HCT116 (cell line): Measurements from ENCODE around the gene TXNDC15.

Experiments
- CEBPB ChIP-seq: IDR thresholded peaks from 2 replicates; pipeline ENCODE4 v1.6.1; 2012; ENCODE audit warnings: low read depth
- EZH2 ChIP-seq: fragments of 200-600 bp; sonication (generic); IDR thresholded peaks from 2 replicates; pipeline ENCODE4 v1.6.1; 2017; ENCODE audit warnings: antibody characterized with exemption, mixed run types
- EZH2phosphoT487 ChIP-seq: fragments of 200-600 bp; IDR thresholded peaks from 2 replicates; pipeline ENCODE4 v1.6.1; 2018; ENCODE audit warnings: antibody characterized with exemption, borderline replicate concordance
- JUND ChIP-seq: IDR thresholded peaks from 2 replicates; pipeline ENCODE4 v1.6.1; 2012
- POLR2A ChIP-seq: IDR thresholded peaks from 2 replicates; pipeline ENCODE4 v1.7.0; 2011; ENCODE audit warnings: borderline replicate concordance; ENCODE audit not compliant: insufficient read depth, insufficient read length; ENCODE audit errors: extremely low read depth
- POLR2AphosphoS5 ChIP-seq: IDR thresholded peaks from 2 replicates; pipeline ENCODE4 v1.6.1; 2011; ENCODE audit warnings: mild to moderate bottlenecking, low read depth, low read length, moderate library complexity
- SIN3A ChIP-seq: IDR thresholded peaks from 2 replicates; pipeline ENCODE4 v1.6.1; 2012; ENCODE audit warnings: low read depth
- SP1 ChIP-seq: IDR thresholded peaks from 2 replicates; pipeline ENCODE4 v1.6.1; 2012; ENCODE audit warnings: low read depth
- TCF7L2 ChIP-seq: IDR thresholded peaks from 2 replicates; pipeline ENCODE4 v1.7.0; 2011; ENCODE audit warnings: borderline replicate concordance, inconsistent platforms; ENCODE audit not compliant: insufficient read depth, insufficient read length; ENCODE audit errors: extremely low read depth
- YY1 ChIP-seq: IDR thresholded peaks from 2 replicates; pipeline ENCODE4 v1.6.1; 2011; ENCODE audit warnings: low read length, low read depth, moderate library complexity, mild to moderate bottlenecking; ENCODE audit not compliant: insufficient replicate concordance; ENCODE audit errors: extremely low read depth
- TF ChIP-seq, protein P1 (sequence below), 3 experiments: fragments of 200-600 bp in 1 of 3; sonication (generic) in 1 of 3; IDR thresholded peaks in 2 of 3; conservative IDR thresholded peaks in 1 of 3; 2 replicates each; pipeline ENCODE4 v1.5.1; 2012 to 2017; ENCODE audit warnings: low read depth in 2 of 3, low read length in 2 of 3, antibody characterized with exemption in 1 of 3, borderline replicate concordance in 1 of 3, control low read depth in 1 of 3, mild to moderate bottlenecking in 1 of 3, mixed read lengths in 1 of 3, mixed run types in 1 of 3, moderate library complexity in 1 of 3; ENCODE audit not compliant: insufficient read depth in 1 of 3
- TF ChIP-seq, protein P2 (sequence below): IDR thresholded peaks from 2 replicates; pipeline ENCODE4 v1.6.1; 2012

DNA sequence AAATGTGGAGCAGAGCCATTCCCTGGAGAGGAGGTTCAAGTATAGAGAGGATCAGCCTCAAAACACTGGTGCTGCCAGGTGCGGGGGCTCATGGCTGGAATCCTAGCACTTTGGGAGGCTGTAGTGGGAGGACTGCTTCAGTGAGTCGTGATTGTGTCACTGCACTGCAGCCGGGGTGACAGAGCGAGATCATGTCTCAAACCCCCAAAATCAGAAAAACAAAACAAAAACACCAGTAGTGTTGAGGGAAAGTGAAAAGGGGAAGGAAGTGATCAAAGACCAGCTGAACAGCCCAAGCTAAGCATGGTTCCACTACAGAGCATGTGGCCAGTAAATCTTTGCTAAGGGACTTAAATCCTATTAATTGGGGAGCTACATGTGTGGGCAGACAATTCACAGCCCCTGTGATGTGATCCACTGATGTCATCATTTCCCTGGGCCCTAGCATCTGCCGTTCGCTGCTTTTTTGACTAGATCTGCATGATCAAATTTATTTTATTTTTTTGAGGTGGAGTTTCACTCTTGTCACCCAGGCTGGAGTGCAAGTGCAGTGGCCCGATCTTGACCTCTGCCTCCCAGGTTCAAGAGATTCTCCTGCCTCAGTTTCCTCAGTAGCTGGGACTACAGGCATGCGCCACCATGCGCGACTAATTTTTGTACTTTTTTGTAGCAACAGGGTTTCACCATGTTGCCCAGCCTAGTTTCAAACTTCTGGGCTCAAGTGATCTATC lies 28.1 kb downstream of the TXNDC15 start:
- TF ChIP-seq POLR2A (no peak), SIN3A (no peak), SP1 (no peak), JUND (no peak), CEBPB (no peak), POLR2AphosphoS5 (no peak), EZH2phosphoT487 (no peak), EZH2 (no peak), YY1 (no peak), TCF7L2 (no peak)
- TF ChIP-seq, protein P1, sequence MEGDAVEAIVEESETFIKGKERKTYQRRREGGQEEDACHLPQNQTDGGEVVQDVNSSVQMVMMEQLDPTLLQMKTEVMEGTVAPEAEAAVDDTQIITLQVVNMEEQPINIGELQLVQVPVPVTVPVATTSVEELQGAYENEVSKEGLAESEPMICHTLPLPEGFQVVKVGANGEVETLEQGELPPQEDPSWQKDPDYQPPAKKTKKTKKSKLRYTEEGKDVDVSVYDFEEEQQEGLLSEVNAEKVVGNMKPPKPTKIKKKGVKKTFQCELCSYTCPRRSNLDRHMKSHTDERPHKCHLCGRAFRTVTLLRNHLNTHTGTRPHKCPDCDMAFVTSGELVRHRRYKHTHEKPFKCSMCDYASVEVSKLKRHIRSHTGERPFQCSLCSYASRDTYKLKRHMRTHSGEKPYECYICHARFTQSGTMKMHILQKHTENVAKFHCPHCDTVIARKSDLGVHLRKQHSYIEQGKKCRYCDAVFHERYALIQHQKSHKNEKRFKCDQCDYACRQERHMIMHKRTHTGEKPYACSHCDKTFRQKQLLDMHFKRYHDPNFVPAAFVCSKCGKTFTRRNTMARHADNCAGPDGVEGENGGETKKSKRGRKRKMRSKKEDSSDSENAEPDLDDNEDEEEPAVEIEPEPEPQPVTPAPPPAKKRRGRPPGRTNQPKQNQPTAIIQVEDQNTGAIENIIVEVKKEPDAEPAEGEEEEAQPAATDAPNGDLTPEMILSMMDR (IDR thresholded peaks at IDR 0.05 in 2 of 3, conservative IDR thresholded peaks at IDR 0.05 in 1 of 3; ENCODE audit: borderline replicate concordance in 1 of 3, insufficient read depth in 1 of 3, low read depth in 2 of 3, low read length in 2 of 3), result no peak
- TF ChIP-seq, protein P2, sequence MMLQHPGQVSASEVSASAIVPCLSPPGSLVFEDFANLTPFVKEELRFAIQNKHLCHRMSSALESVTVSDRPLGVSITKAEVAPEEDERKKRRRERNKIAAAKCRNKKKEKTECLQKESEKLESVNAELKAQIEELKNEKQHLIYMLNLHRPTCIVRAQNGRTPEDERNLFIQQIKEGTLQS, result no peak
